Peyer's patch (tissue), 4 donors: ENCODE measurements around the gene ADIRF. TPM values are rescaled to one million over a fixed set of nuclear protein-coding genes. Genes with fewer than 3 reads are reported as not detected.

Source experiments
- DNase-seq, 3 donors: peaks; one replicate each; pipeline ENCODE4 v3.0.0-alpha.2; 2017 to 2019
- H3K27ac ChIP-seq, 4 donors: fragments of 200-600 bp; sonication (generic); one replicate each; pipeline ENCODE4 v1.5.1; 2016 to 2019
- H3K27me3 ChIP-seq, 2 donors: fragments of 200-600 bp; sonication (generic); one replicate each; pipeline ENCODE4 v1.5.1; 2019
- H3K36me3 ChIP-seq, 3 donors: fragments of 200-600 bp; sonication (generic); one replicate each; pipeline ENCODE4 v1.5.1; 2016 to 2019
- H3K4me1 ChIP-seq, 4 donors: fragments of 200-600 bp; sonication (generic); one replicate each; pipeline ENCODE4 v1.5.1; 2016 to 2019
- H3K4me3 ChIP-seq, 4 donors: fragments of 200-600 bp; sonication (generic); 1 replicate in 3 of 4; 2 replicates in 1 of 4; pipeline ENCODE4 v1.5.1; 2016 to 2019; ENCODE audit warnings: mild to moderate bottlenecking in 1 of 4
- H3K9me3 ChIP-seq, 4 donors: fragments of 200-600 bp; sonication (generic); one replicate each; pipeline ENCODE4 v1.5.1; 2016 to 2019; ENCODE audit warnings: mild to moderate bottlenecking in 1 of 4
- CTCF ChIP-seq, 6 experiments: fragments of 450-650 bp in 4 of 6; fragments of 200-600 bp in 2 of 6; sonication (generic) in 1 of 6; IDR thresholded peaks; one replicate each; pipeline ENCODE4 v1.5.1; 2017 to 2019; ENCODE audit warnings: antibody characterized with exemption in 6 of 6, mild to moderate bottlenecking in 3 of 6, moderate library complexity in 1 of 6
- POLR2A ChIP-seq, 2 donors: fragments of 450-650 bp; IDR thresholded peaks; one replicate each; pipeline ENCODE4 v1.5.1; 2017; ENCODE audit warnings: antibody characterized with exemption in 2 of 2, mild to moderate bottlenecking in 2 of 2, moderate library complexity in 2 of 2
- total RNA-seq, 4 donors: library from RNA; depleted of rRNA; stranded (reverse); fragments of >200 nt; gene quantifications; one replicate each; pipeline ENCODE4 v1.1.0, GENCODE V29; 2016

ADIRF gene
- total RNA-seq, 4 donors from 2014 or later: 86.6 to 605 (median 431) TPM

- peak in 2 of 3 donors; percentile 6 to 26 for DNase-seq
Measured at GRCh38 chr10:86964847-86965190, 3.5 kb upstream of the ADIRF start.

DNA sequence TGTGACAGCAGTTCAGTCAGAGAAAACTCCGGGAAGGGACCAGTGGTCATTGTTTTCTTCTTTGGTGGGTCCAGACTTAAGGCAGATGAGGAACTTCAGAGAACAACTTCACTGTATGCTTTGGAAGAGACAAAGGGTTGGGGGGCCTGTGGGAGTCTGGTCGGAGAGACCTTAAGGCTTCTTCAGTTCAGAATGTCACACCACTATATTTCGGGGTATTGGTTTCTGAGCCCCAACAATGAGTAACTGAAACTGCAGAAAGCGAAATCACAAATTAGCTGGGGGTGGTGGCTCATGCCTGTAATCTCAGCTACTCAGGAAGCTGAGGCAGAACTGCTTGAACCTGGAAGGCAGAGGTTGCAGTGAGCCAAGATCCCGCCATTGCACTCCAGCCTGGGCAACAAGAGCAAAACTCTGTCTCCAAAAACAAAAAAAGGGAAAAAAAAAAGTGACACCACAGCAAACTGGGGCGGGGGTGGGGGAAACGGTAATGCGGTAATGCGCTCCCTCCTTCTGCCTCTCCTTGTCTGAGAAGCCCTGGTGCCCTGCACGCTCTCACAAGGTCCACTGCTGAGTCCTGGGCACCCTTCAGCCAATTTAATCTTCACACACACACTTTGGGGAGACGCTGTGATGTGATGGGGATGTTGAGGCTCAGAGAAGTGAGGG lies 2.2 kb upstream of the ADIRF start:
- TF ChIP-seq POLR2A (IDR thresholded peaks at IDR 0.05) (no peak), CTCF (IDR thresholded peaks at IDR 0.05) (no peak)
- peak overlapping the region in 1 of 4 donors; percentile 31 for H3K27ac ChIP-seq
- H3K4me1 ChIP-seq: peaks cover 0 to 41% (median 12%) of the 10 kb centered on the region in 4 donors
- DNase-seq: peak in 2 of 3 donors; percentile 15 to 34
- H3K4me3 ChIP-seq: peak overlapping the region in 1 of 4 donors; percentile 22
- no peaks in the 10 kb centered on the region for H3K36me3 ChIP-seq
- H3K9me3 ChIP-seq: no peaks in the 10 kb centered on the region
- H3K27me3 ChIP-seq: no peaks in the 10 kb centered on the region

More at GRCh38 chr10:86964847-86965190, 3.5 kb upstream of the ADIRF start:
- H3K36me3 ChIP-seq: no peaks in the 10 kb centered on the region
- no peak for TF ChIP-seq CTCF (IDR thresholded peaks at IDR 0.05)
- no peaks in the 10 kb centered on the region for H3K27me3 ChIP-seq
- H3K4me3 ChIP-seq: no peak overlapping the region
- no peak overlapping the region for H3K27ac ChIP-seq
- peaks cover 0 to 36% (median 6%) of the 10 kb centered on the region in 4 donors for H3K4me1 ChIP-seq
- H3K9me3 ChIP-seq: no peaks in the 10 kb centered on the region

DNA sequence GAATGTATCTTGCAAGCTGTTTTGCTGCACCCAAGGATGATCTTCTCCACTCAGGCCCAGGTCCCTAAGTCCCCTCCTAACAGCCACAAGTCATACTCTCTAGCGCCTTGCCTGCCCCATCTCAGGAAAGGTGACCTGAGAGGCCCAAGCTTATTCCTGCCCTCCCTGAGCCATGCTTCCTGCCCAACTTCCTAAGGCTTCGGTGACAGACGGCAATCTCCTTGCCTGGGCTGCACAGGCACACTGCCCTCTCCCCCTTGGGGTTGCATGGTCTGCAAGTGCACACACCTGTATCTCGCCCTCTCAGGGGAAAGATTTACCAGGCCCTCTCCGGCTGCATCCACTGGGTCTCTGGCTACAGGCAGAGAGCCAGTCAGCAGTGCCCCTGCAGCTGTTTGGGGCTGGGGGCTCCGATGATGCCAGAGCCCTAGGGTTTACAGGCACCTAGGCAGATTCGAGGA lies 771 bp upstream of the ADIRF start:
- Histone ChIP-seq H3K36me3 (no peaks in the 10 kb centered on the region), H3K27me3 (no peaks in the 10 kb centered on the region), H3K9me3 (no peaks in the 10 kb centered on the region), H3K4me1 (peaks cover 0 to 49% (median 19%) of the 10 kb centered on the region in 4 donors), H3K4me3 (peak overlapping the region in 1 of 4 donors; percentile 57), H3K27ac (peak overlapping the region in 3 of 4 donors; percentile 73 to 95 (median 83))
- TF ChIP-seq CTCF (IDR thresholded peaks at IDR 0.05) (no peak), POLR2A (IDR thresholded peaks at IDR 0.05) (no peak)
- DNase-seq: peak; percentile 6 to 50 (median 45)

DNA sequence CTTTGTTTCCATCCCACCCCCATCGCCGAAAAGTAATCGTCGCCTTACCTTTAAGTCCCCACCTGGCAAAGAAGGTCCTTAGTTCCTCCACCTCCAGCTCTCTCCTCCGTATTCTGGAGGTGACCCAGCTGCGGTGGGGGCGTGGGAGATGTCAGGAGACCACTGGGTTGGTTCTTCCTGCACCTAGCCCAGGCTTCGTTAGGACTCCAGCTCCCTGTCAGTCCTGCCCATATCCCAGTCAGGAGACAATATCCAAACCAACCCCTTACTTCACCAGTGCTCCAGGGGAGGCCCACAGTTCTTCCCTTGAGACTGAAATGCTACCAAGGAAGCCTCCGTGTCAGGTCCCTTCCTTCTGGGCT lies 693 bp downstream of the ADIRF start:
- Histone ChIP-seq H3K9me3 (no peaks in the 10 kb centered on the region), H3K4me3 (peak overlapping the region; percentile 36 to 68 (median 49)), H3K36me3 (no peaks in the 10 kb centered on the region), H3K4me1 (peaks cover 0 to 49% (median 19%) of the 10 kb centered on the region in 4 donors), H3K27ac (peak overlapping the region; percentile 73 to 95 (median 85)), H3K27me3 (no peaks in the 10 kb centered on the region)
- DNase-seq: peak in 1 of 3 donors; percentile 12
- TF ChIP-seq CTCF (IDR thresholded peaks at IDR 0.05) (peak in 1 of 6 experiments; percentile 6), POLR2A (IDR thresholded peaks at IDR 0.05) (no peak)

GRCh38 chr10:86969421-86970041 lies 1.2 kb downstream of the ADIRF start:
- Histone ChIP-seq H3K36me3 (no peaks in the 10 kb centered on the region), H3K4me3 (peak overlapping the region in 3 of 4 donors; percentile 5 to 68 (median 57)), H3K9me3 (no peaks in the 10 kb centered on the region), H3K4me1 (peaks cover 0 to 49% (median 19%) of the 10 kb centered on the region in 4 donors), H3K27ac (peak overlapping the region; percentile 73 to 95 (median 85)), H3K27me3 (no peaks in the 10 kb centered on the region)
- DNase-seq: peak in 2 of 3 donors; percentile 9 to 54
- TF ChIP-seq CTCF (IDR thresholded peaks at IDR 0.05) (no peak), POLR2A (IDR thresholded peaks at IDR 0.05) (no peak)
